T-helper 2 cell treated with Interferon-gamma antibody and Interleukin-4, amounts not matched to agents 5 μg/mL and 100 μg/mL, for 36 hours (primary cell): ENCODE results near the gene CYBB.
A peak's percentile ranks its signal among the peaks of the same experiment; 100 is the strongest.
"Not testable (repeated sequence)": the region's sequence is repeated elsewhere in the genome, so short reads cannot be mapped to it uniquely, and the experiment has no call there.

Experiments
- DNase-seq: peaks from one replicate; pipeline ENCODE4 v3.0.0; 2021; ENCODE audit warnings: low spot score
- H3K27ac Mint-ChIP-seq: one replicate; pipeline ENCODE4 v1.8.0; 2021; ENCODE audit warnings: mild to moderate bottlenecking, mixed read lengths
- H3K27me3 Mint-ChIP-seq: one replicate; pipeline ENCODE4 v1.8.0; 2021; ENCODE audit warnings: low read depth, mixed read lengths
- H3K36me3 Mint-ChIP-seq: one replicate; pipeline ENCODE4 v1.8.0; 2021; ENCODE audit warnings: low read depth, mixed read lengths
- H3K4me1 Mint-ChIP-seq: one replicate; pipeline ENCODE4 v1.8.0; 2021; ENCODE audit warnings: low read depth, mixed read lengths
- H3K4me3 Mint-ChIP-seq: one replicate; pipeline ENCODE4 v1.8.0; 2022; ENCODE audit warnings: mild to moderate bottlenecking, moderate library complexity, mixed read lengths
- H3K9me3 Mint-ChIP-seq: one replicate; pipeline ENCODE4 v1.8.0; 2021; ENCODE audit warnings: mixed read lengths

The CYBB gene

GRCh38 chrX:37767430-37767829 lies 12.4 kb upstream of the CYBB start:
- H3K27me3 Mint-ChIP-seq = no peaks in the 10 kb centered on the region

GRCh38 chrX:37768866-37769265 lies 11.0 kb upstream of the CYBB start:
- H3K36me3 Mint-ChIP-seq, H3K4me3 Mint-ChIP-seq, H3K9me3 Mint-ChIP-seq, DNase-seq, H3K27me3 Mint-ChIP-seq, H3K27ac Mint-ChIP-seq: not testable (repeated sequence)
- peaks cover 12% of the 10 kb centered on the region for H3K4me1 Mint-ChIP-seq

More at GRCh38 chrX:37767430-37767829, 12.4 kb upstream of the CYBB start:
- Mint-ChIP-seq H3K9me3 (no peaks in the 10 kb centered on the region), H3K36me3 (no peaks in the 10 kb centered on the region), H3K4me3 (no peak overlapping the region), H3K4me1 (peaks cover 17% of the 10 kb centered on the region), H3K27ac (no peak overlapping the region)
- DNase-seq = no peak

DNA sequence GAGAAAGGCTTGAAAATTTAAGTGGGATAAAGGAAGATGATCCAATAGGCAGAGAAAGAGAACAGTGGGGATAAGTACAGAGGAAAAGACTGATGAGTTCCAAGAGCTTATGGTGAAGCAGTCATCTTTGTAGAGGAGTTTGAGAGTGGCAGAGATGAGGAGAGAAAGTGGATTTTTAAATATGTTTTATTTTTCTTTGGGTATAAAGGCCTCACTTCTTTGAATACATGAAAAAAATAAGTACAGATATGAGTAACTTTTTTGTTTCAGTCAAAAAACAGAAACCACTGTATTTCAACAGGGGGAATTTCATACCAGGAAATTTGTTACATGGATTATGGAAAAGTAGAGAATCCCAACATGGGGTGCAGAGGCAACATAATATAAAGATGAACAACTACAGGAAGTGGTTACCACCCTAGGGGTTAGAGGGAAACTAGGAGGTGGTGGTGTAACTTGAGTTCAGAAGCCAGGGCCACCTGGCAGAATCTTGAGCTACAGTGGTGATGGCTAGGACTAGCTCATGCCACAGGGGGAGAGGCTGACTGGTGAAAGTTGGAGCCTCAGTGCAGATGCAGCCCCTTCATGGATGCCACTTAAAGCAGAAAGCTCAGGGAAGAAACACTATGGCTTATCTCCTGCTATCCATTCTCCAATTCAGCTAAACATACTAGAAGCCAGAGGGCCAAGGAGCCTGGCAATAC lies 3.4 kb upstream of the CYBB start:
- H3K36me3 Mint-ChIP-seq = no peaks in the 10 kb centered on the region
- H3K4me1 Mint-ChIP-seq = peaks cover 19% of the 10 kb centered on the region
- no peaks in the 10 kb centered on the region for H3K27me3 Mint-ChIP-seq
- H3K27ac Mint-ChIP-seq = peak overlapping the region; percentile 46
- no peaks in the 10 kb centered on the region for H3K9me3 Mint-ChIP-seq
- DNase-seq = no peak
- peak overlapping the region; percentile 28 for H3K4me3 Mint-ChIP-seq

DNA sequence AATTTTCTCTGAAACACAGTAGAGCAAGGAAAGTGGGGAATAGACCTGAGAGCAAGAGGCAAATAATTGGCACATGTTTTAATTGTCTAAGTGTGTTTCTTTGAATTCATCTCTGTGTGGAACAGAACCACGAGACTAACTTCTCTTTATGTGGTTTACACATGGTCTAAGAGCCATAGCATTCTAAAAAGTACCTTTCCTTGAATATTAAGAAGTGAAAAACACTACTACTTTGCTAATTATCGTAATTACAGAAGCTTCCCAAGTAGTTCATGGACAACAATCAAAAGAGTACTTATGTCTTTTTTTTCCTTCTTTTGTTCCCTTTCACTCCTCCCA lies 2.9 kb upstream of the CYBB start:
- Mint-ChIP-seq H3K4me3 (peak overlapping the region; percentile 46), H3K27me3 (no peaks in the 10 kb centered on the region), H3K9me3 (no peaks in the 10 kb centered on the region), H3K4me1 (peaks cover 18% of the 10 kb centered on the region), H3K36me3 (no peaks in the 10 kb centered on the region), H3K27ac (peak overlapping the region; percentile 76)
- DNase-seq = no peak

DNA sequence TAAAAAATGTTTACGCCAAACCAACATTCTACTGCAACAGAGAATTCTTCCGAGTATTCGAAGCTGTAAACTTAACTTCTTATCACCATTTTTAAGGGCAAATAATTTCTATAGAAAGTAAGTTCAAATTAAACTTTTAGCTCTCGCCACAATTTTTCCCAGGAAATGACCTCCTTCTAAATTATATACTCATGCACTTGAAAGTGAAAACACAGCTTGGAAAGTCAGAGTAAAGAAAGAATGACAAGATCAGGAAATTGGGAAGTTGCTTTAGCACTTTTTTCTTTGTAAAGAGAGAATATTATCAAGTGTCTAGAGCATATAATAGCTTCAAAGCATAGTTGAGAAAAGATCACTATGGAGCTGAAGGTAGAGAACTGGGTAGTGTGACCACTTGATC lies 1.2 kb downstream of the CYBB start:
- H3K4me3 Mint-ChIP-seq = no peak overlapping the region
- H3K36me3 Mint-ChIP-seq = no peaks in the 10 kb centered on the region
- no peak for DNase-seq
- H3K4me1 Mint-ChIP-seq = peaks cover 15% of the 10 kb centered on the region
- H3K9me3 Mint-ChIP-seq = peaks cover 4% of the 10 kb centered on the region
- H3K27me3 Mint-ChIP-seq = no peaks in the 10 kb centered on the region
- H3K27ac Mint-ChIP-seq = no peak overlapping the region

- H3K27ac Mint-ChIP-seq = no peak overlapping the region
- peaks cover 7% of the 10 kb centered on the region for H3K9me3 Mint-ChIP-seq
- H3K36me3 Mint-ChIP-seq = peaks cover under 1% of the 10 kb centered on the region
- DNase-seq = no peak
- H3K4me1 Mint-ChIP-seq = peaks cover 15% of the 10 kb centered on the region
- H3K4me3 Mint-ChIP-seq = no peak overlapping the region
- H3K27me3 Mint-ChIP-seq = no peaks in the 10 kb centered on the region
Measured at GRCh38 chrX:37781814-37782213, 2.0 kb downstream of the CYBB start.

DNA sequence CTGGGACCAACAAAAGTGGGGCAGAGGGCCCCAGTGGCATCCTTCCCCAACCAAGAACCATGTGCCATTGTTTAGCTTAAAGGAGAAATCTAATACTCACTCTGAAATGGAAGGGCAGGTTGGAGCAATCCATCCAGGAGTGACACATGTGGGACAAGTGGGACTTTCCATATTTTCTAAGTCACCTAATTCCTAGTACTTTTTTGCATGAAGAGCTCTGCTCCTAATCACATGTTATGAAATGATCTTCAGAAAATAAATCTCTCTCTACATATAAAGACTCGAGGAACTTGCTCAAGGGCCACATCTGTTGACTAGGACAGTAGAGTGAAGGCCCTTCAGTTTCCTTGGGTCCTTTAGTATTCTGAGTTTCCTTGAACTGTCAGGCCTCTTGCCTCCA lies 2.5 kb downstream of the CYBB start:
- Mint-ChIP-seq H3K4me3 (no peak overlapping the region), H3K27me3 (no peaks in the 10 kb centered on the region), H3K36me3 (peaks cover 1% of the 10 kb centered on the region), H3K9me3 (peaks cover 12% of the 10 kb centered on the region), H3K4me1 (peaks cover 17% of the 10 kb centered on the region), H3K27ac (no peak overlapping the region)
- DNase-seq = no peak

DNA sequence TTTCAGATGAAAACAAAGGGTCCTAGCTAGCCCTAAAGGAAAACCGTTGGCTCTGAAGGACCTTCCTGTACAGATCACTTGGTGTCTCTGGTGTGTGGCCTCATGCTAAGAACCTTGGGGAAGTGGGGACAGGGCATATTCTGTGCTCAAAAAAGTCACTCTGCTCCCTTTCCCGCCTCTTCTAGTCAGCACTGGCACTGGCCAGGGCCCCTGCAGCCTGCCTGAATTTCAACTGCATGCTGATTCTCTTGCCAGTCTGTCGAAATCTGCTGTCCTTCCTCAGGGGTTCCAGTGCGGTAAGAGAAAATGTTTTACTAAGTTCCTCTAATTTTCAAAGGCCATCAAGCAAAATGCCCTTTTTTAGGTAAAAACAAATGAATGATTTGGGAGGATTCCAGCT lies 3.4 kb downstream of the CYBB start:
- Mint-ChIP-seq H3K4me1 (peaks cover 19% of the 10 kb centered on the region), H3K36me3 (peaks cover 1% of the 10 kb centered on the region), H3K27ac (no peak overlapping the region), H3K4me3 (no peak overlapping the region), H3K27me3 (no peaks in the 10 kb centered on the region), H3K9me3 (peaks cover 12% of the 10 kb centered on the region)
- no peak for DNase-seq

GRCh38 chrX:37785569-37785968 lies 5.7 kb downstream of the CYBB start:
- peaks cover 22% of the 10 kb centered on the region for H3K4me1 Mint-ChIP-seq
- H3K4me3 Mint-ChIP-seq = no peak overlapping the region
- DNase-seq = no peak
- peaks cover 1% of the 10 kb centered on the region for H3K36me3 Mint-ChIP-seq
- no peak overlapping the region for H3K27ac Mint-ChIP-seq
- H3K9me3 Mint-ChIP-seq = peaks cover 16% of the 10 kb centered on the region
- peaks cover 9% of the 10 kb centered on the region for H3K27me3 Mint-ChIP-seq

GRCh38 chrX:37786624-37787422 lies 7.0 kb downstream of the CYBB start:
- Mint-ChIP-seq H3K4me1 (peaks cover 22% of the 10 kb centered on the region), H3K4me3 (peak overlapping the region; percentile 46)

GRCh38 chrX:37787423-37787869 lies 7.6 kb downstream of the CYBB start:
- DNase-seq = no peak
- H3K4me3 Mint-ChIP-seq = peak overlapping the region; percentile 46
- H3K27ac Mint-ChIP-seq = no peak overlapping the region

More at GRCh38 chrX:37786624-37787422, 7.0 kb downstream of the CYBB start:
- Mint-ChIP-seq H3K27ac (peak overlapping the region; percentile 26), H3K27me3 (peaks cover 9% of the 10 kb centered on the region), H3K9me3 (peaks cover 16% of the 10 kb centered on the region), H3K36me3 (peaks cover 1% of the 10 kb centered on the region)
- DNase-seq = no peak

DNA sequence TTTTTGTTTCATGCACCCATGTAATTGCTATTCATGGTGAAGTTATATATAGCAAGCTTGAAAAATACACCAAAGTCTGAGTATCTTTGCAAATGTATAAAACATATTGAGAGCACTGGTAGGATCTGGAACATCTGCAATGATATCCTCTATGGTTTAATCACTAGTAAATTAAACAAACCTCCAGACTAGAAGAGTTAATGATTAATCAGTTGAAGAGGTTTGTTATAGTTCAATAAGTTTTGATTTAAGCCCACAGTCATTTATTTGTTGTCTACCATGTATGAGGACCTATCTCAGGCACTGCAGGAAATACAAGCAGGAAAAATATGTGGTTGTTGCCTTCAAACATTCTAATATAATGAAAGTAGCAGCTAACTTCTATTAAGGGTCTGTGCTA lies 16.5 kb downstream of the CYBB start:
- no peak for DNase-seq
- no peaks in the 10 kb centered on the region for H3K9me3 Mint-ChIP-seq
- peaks cover 4% of the 10 kb centered on the region for H3K27me3 Mint-ChIP-seq
- no peak overlapping the region for H3K4me3 Mint-ChIP-seq
- no peak overlapping the region for H3K27ac Mint-ChIP-seq
- no peaks in the 10 kb centered on the region for H3K4me1 Mint-ChIP-seq
- no peaks in the 10 kb centered on the region for H3K36me3 Mint-ChIP-seq

More at GRCh38 chrX:37787423-37787869, 7.6 kb downstream of the CYBB start:
- Mint-ChIP-seq H3K27me3 (peaks cover 9% of the 10 kb centered on the region), H3K36me3 (peaks cover 1% of the 10 kb centered on the region), H3K9me3 (peaks cover 16% of the 10 kb centered on the region), H3K4me1 (peaks cover 22% of the 10 kb centered on the region)

DNA sequence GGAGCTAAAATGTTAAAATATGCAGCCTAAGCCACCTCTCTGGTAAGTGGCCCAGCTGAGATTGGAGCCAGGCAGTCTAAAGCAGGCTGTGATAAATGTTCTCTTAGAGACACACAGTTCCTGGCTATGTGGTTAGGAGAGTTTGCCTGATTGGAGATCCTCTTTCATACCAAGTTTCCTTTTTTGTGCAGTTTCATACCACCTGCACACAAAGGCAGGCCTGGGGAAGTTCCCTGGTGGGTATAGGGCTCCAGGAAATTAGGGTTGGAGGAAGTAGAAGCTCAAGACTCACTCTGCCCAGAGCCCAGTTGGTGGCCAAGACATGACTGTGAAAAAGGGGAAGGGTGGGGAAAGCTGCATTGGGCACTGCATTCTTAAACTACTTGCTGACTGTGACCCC lies 16.9 kb downstream of the CYBB start:
- Mint-ChIP-seq H3K4me3 (no peak overlapping the region), H3K36me3 (no peaks in the 10 kb centered on the region), H3K27ac (no peak overlapping the region), H3K9me3 (no peaks in the 10 kb centered on the region), H3K4me1 (no peaks in the 10 kb centered on the region), H3K27me3 (peaks cover 4% of the 10 kb centered on the region)
- DNase-seq = no peak

DNA sequence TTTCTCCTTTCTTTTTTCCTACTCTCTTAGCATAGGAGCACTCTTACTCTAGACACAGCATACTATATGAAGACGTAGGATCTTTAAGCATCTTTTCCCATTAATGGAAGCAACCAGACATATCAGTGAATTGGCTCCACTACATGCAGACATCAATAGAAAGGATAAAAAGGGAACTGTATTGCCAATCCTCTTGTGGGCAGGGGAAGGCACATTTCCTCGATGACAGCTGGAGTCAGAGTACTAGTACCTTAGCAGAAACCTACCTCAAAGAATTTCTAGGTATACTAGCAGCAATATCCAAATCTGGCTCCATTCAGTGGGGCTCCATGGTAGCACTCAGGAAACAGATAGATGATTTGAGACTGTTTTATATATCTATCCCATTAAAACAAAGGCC lies 20.1 kb downstream of the CYBB start:
- H3K27ac Mint-ChIP-seq = no peak overlapping the region
- no peaks in the 10 kb centered on the region for H3K4me1 Mint-ChIP-seq
- no peaks in the 10 kb centered on the region for H3K9me3 Mint-ChIP-seq
- H3K36me3 Mint-ChIP-seq = no peaks in the 10 kb centered on the region
- no peak overlapping the region for H3K4me3 Mint-ChIP-seq
- DNase-seq = no peak
- peaks cover 2% of the 10 kb centered on the region for H3K27me3 Mint-ChIP-seq
